Brain microvascular endothelial cell (primary cell): ENCODE measurements around the gene SAMD15.

Experiments
- DNase-seq: peaks from one replicate; pipeline ENCODE4 v3.0.0-alpha.2; 2020
- H3K27ac ChIP-seq: fragments of 250-450 bp; sonication (Bioruptor Pico); 2 replicates; pipeline ENCODE4 v1.5.1; 2020; ENCODE audit warnings: mild to moderate bottlenecking, moderate library complexity
- H3K27me3 ChIP-seq: fragments of 250-450 bp; sonication (Bioruptor Pico); replicated peaks from 2 replicates; pipeline ENCODE4 v1.5.1; 2020; ENCODE audit warnings: mild to moderate bottlenecking
- H3K36me3 ChIP-seq: fragments of 250-450 bp; sonication (Bioruptor Pico); replicated peaks from 2 replicates; pipeline ENCODE4 v1.5.1; 2020; ENCODE audit warnings: mild to moderate bottlenecking
- H3K4me3 ChIP-seq: 2 replicates; pipeline ENCODE4 v1.5.1; 2011; ENCODE audit warnings: low read depth, mild to moderate bottlenecking, control low read depth, low read length, moderate library complexity
- CTCF ChIP-seq: IDR thresholded peaks from 2 replicates; pipeline ENCODE4 v1.5.1; 2011; ENCODE audit warnings: low read depth, mild to moderate bottlenecking, moderate library complexity, low read length, control low read depth, inconsistent platforms; ENCODE audit errors: missing control alignments
- in situ Hi-C: cut with HindIII; loops from 2 replicates; pipeline ENCODE4 v1.10.0; 2017; ENCODE audit warnings: low sequenced_read_pairs, low pct_ligation_motif_present

SAMD15 gene

GRCh38 chr14:77377502-77377844 is 294 bp downstream of the SAMD15 start:
- H3K27me3 ChIP-seq: no peaks in the 10 kb centered on the region
- TF ChIP-seq CTCF: no peak
- H3K27ac ChIP-seq: peak overlapping the region; percentile 73
- in situ Hi-C loops: no loop called here
- no peak for DNase-seq
- H3K4me3 ChIP-seq: peak overlapping the region; percentile 89
- H3K36me3 ChIP-seq: no peaks in the 10 kb centered on the region

GRCh38 chr14:77378701-77379100 is 1.5 kb downstream of the SAMD15 start:
- no peak for DNase-seq
- no peaks in the 10 kb centered on the region for H3K36me3 ChIP-seq
- no peak overlapping the region for H3K27ac ChIP-seq
- in situ Hi-C loops: no loop called here
- no peak overlapping the region for H3K4me3 ChIP-seq
- TF ChIP-seq CTCF: no peak
- no peaks in the 10 kb centered on the region for H3K27me3 ChIP-seq

- no peak overlapping the region for H3K27ac ChIP-seq
- in situ Hi-C loops: no loop called here
- TF ChIP-seq CTCF: no peak
- no peak overlapping the region for H3K4me3 ChIP-seq
- H3K27me3 ChIP-seq: no peaks in the 10 kb centered on the region
- DNase-seq: no peak
- H3K36me3 ChIP-seq: no peaks in the 10 kb centered on the region
Observed at GRCh38 chr14:77390188-77390587, 13.0 kb downstream of the SAMD15 start.

GRCh38 chr14:77400216-77400615 is 23.0 kb downstream of the SAMD15 start:
- H3K4me3 ChIP-seq: no peak overlapping the region
- in situ Hi-C loops: no loop called here
- TF ChIP-seq CTCF: no peak
- H3K36me3 ChIP-seq: no peaks in the 10 kb centered on the region
- no peaks in the 10 kb centered on the region for H3K27me3 ChIP-seq
- no peak overlapping the region for H3K27ac ChIP-seq
- no peak for DNase-seq

- in situ Hi-C loops: no loop called here
- DNase-seq: no peak
- no peaks in the 10 kb centered on the region for H3K27me3 ChIP-seq
- H3K4me3 ChIP-seq: no peak overlapping the region
- H3K27ac ChIP-seq: no peak overlapping the region
- no peaks in the 10 kb centered on the region for H3K36me3 ChIP-seq
- no peak for TF ChIP-seq CTCF
Observed at GRCh38 chr14:77403768-77404167, 26.6 kb downstream of the SAMD15 start.

GRCh38 chr14:77406086-77406485 is 28.9 kb downstream of the SAMD15 start:
- H3K27ac ChIP-seq: no peak overlapping the region
- no peaks in the 10 kb centered on the region for H3K27me3 ChIP-seq
- TF ChIP-seq CTCF: no peak
- DNase-seq: no peak
- H3K36me3 ChIP-seq: no peaks in the 10 kb centered on the region
- H3K4me3 ChIP-seq: no peak overlapping the region
- in situ Hi-C loops: no loop called here
